Measurements from ENCODE around the gene MAP3K3. TPM values are rescaled to one million over a fixed set of nuclear protein-coding genes. Genes with fewer than 3 reads are reported as not detected.

MAP3K3 gene
- total RNA-seq, 1 experiment from 2014 or later: 16.2 TPM

DNA sequence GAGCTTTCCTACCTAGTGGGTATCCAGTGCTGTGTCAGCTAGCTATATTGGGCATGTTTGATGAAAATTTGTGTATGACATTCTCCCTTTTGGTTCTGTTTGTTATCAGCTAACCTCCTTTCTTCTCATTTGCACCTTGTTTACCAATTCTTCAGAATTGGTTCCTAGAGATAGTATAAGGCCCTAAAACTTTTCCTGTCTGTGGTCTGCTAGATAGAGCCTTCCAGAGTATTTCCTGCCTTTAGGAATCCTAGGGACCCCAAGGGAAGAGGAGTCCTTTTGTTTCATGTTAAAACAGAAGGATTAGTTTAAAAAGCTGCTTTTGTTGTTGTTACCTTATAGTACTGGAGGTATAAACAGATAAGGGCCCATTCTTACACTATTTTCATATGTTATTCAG lies 11.5 kb downstream of the MAP3K3 start:
- intact Hi-C loops (cut with micrococcal nuclease; ENCODE audit: unreplicated experiment): no loop called here
- Mint-ChIP-seq H3K4me1 (ENCODE audit: low read depth, unreplicated experiment) (no peaks in the 10 kb centered on the region), H3K27me3 (ENCODE audit: insufficient read depth, unreplicated experiment) (no peaks in the 10 kb centered on the region), H3K9me3 (ENCODE audit: unreplicated experiment) (no peaks in the 10 kb centered on the region), H3K36me3 (ENCODE audit: insufficient read depth, unreplicated experiment) (peaks cover 8% of the 10 kb centered on the region), H3K27ac (ENCODE audit: unreplicated experiment) (no peak overlapping the region), H3K4me3 (ENCODE audit: unreplicated experiment) (no peak overlapping the region)
- no peak overlapping the region for H3K4me3 ChIP-seq (ENCODE audit: low read depth, low read length)
- POLR2A ChIA-PET: no interaction called here
- BruUV-seq (replicated peaks): no TSS peak
- no peaks in the 10 kb centered on the region for H3K9me3 ChIP-seq
- DNase-seq: no peak
- H3K4me1 ChIP-seq: no peaks in the 10 kb centered on the region
- TF ChIP-seq CTCF (IDR thresholded peaks at IDR 0.05; ENCODE audit: insufficient read depth in 1 of 2, low read depth in 1 of 2, low read length in 1 of 2, severe bottlenecking in 1 of 2, unreplicated experiment in 1 of 2): no peak
- no peaks in the 10 kb centered on the region for H3K36me3 ChIP-seq (ENCODE audit: control insufficient read depth, insufficient read depth, low read length)
- H3K27me3 ChIP-seq (replicated peaks; ENCODE audit: control insufficient read depth, insufficient read depth, low read length): no peaks in the 10 kb centered on the region
- CTCF ChIA-PET: no interaction called here

DNA sequence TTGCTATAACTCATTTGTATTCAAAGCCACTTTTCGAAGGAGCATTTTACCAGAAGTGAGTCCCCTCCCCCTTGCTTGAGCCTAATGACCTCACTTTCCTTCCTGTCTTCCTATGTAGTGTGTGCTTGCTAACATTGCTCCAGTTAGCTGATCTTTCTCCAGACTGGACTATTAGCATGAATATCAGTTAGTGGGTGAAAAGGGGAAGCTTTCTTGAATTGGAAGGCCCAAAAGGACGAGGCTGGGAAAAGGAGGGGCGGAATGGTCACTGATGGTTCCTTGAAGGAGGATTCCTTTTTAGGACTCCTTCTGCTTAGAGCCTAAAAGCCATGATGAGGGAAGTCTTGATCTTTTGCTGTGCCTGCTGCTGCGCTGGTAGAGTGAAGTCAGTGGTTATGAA lies 11.9 kb downstream of the MAP3K3 start:
- no peaks in the 10 kb centered on the region for H3K9me3 ChIP-seq
- H3K4me1 ChIP-seq: no peaks in the 10 kb centered on the region
- no peak for TF ChIP-seq CTCF (IDR thresholded peaks at IDR 0.05; ENCODE audit: insufficient read depth in 1 of 2, low read depth in 1 of 2, low read length in 1 of 2, severe bottlenecking in 1 of 2, unreplicated experiment in 1 of 2)
- no peak overlapping the region for H3K4me3 ChIP-seq (ENCODE audit: low read depth, low read length)
- no peaks in the 10 kb centered on the region for H3K36me3 ChIP-seq (ENCODE audit: control insufficient read depth, insufficient read depth, low read length)
- Mint-ChIP-seq H3K27me3 (ENCODE audit: insufficient read depth, unreplicated experiment) (no peaks in the 10 kb centered on the region), H3K36me3 (ENCODE audit: insufficient read depth, unreplicated experiment) (peaks cover 8% of the 10 kb centered on the region), H3K4me3 (ENCODE audit: unreplicated experiment) (no peak overlapping the region), H3K27ac (ENCODE audit: unreplicated experiment) (no peak overlapping the region), H3K9me3 (ENCODE audit: unreplicated experiment) (no peaks in the 10 kb centered on the region), H3K4me1 (ENCODE audit: low read depth, unreplicated experiment) (no peaks in the 10 kb centered on the region)
- intact Hi-C loops (cut with micrococcal nuclease; ENCODE audit: unreplicated experiment): no loop called here
- DNase-seq: no peak
- no TSS peak for BruUV-seq (replicated peaks)
- POLR2A ChIA-PET: no interaction called here
- no peaks in the 10 kb centered on the region for H3K27me3 ChIP-seq (replicated peaks; ENCODE audit: control insufficient read depth, insufficient read depth, low read length)
- CTCF ChIA-PET: no interaction called here

GRCh38 chr17:63634816-63635215 lies 12.6 kb downstream of the MAP3K3 start:
- no peak overlapping the region for H3K4me3 ChIP-seq (ENCODE audit: low read depth, low read length)
- H3K36me3 ChIP-seq (ENCODE audit: control insufficient read depth, insufficient read depth, low read length): no peaks in the 10 kb centered on the region
- DNase-seq: no peak
- Mint-ChIP-seq H3K27me3 (ENCODE audit: insufficient read depth, unreplicated experiment) (no peaks in the 10 kb centered on the region), H3K36me3 (ENCODE audit: insufficient read depth, unreplicated experiment) (peaks cover 8% of the 10 kb centered on the region), H3K27ac (ENCODE audit: unreplicated experiment) (no peak overlapping the region), H3K4me1 (ENCODE audit: low read depth, unreplicated experiment) (no peaks in the 10 kb centered on the region), H3K9me3 (ENCODE audit: unreplicated experiment) (no peaks in the 10 kb centered on the region), H3K4me3 (ENCODE audit: unreplicated experiment) (no peak overlapping the region)
- H3K27me3 ChIP-seq (replicated peaks; ENCODE audit: control insufficient read depth, insufficient read depth, low read length): no peaks in the 10 kb centered on the region
- CTCF ChIA-PET: no interaction called here
- no peak for TF ChIP-seq CTCF (IDR thresholded peaks at IDR 0.05; ENCODE audit: insufficient read depth in 1 of 2, low read depth in 1 of 2, low read length in 1 of 2, severe bottlenecking in 1 of 2, unreplicated experiment in 1 of 2)
- BruUV-seq (replicated peaks): no TSS peak
- H3K4me1 ChIP-seq: no peaks in the 10 kb centered on the region
- intact Hi-C loops (cut with micrococcal nuclease; ENCODE audit: unreplicated experiment): no loop called here
- POLR2A ChIA-PET: no interaction called here
- no peaks in the 10 kb centered on the region for H3K9me3 ChIP-seq

Measured in Caco-2 (cell line).